ENCODE data around the gene PEX14. TPM values are rescaled to one million over a fixed set of nuclear protein-coding genes. Genes with fewer than 3 reads are reported as not detected.

Gene PEX14
- total RNA-seq, 6 experiments from 2014 or later = 23.1 to 28.4 (median 26.0) TPM

GRCh38 chr1:10626791-10627410 is 152.2 kb downstream of the PEX14 start:
- Mint-ChIP-seq H3K27ac (no peak overlapping the region), H3K4me1 (ENCODE audit: low read depth) (no peaks in the 10 kb centered on the region), H3K4me3 (no peak overlapping the region), H3K9me3 (no peaks in the 10 kb centered on the region), H3K36me3 (ENCODE audit: low read depth) (no peaks in the 10 kb centered on the region), H3K27me3 (ENCODE audit: insufficient read depth) (no peaks in the 10 kb centered on the region; the same call in none of the 2 replicates)
- TF ChIP-seq CTCF (IDR thresholded peaks at IDR 0.05) = no peak
- no peak for DNase-seq

- no peak for DNase-seq
- H3K27ac Mint-ChIP-seq = no peak overlapping the region
Measured at GRCh38 chr1:10628685-10629084, 153.9 kb downstream of the PEX14 start.

GRCh38 chr1:10629091-10629815 is 154.5 kb downstream of the PEX14 start:
- H3K4me1 Mint-ChIP-seq (ENCODE audit: low read depth) = no peaks in the 10 kb centered on the region
- H3K27me3 Mint-ChIP-seq (ENCODE audit: insufficient read depth) = no peaks in the 10 kb centered on the region; the same call in none of the 2 replicates
- no peak overlapping the region for H3K27ac Mint-ChIP-seq
- H3K36me3 Mint-ChIP-seq (ENCODE audit: low read depth) = no peaks in the 10 kb centered on the region
- TF ChIP-seq CTCF (IDR thresholded peaks at IDR 0.05) = no peak
- no peak for DNase-seq
- no peak overlapping the region for H3K4me3 Mint-ChIP-seq
- H3K9me3 Mint-ChIP-seq = no peaks in the 10 kb centered on the region

More at GRCh38 chr1:10628685-10629084, 153.9 kb downstream of the PEX14 start:
- Mint-ChIP-seq H3K4me3 (no peak overlapping the region), H3K36me3 (ENCODE audit: low read depth) (no peaks in the 10 kb centered on the region), H3K9me3 (no peaks in the 10 kb centered on the region), H3K4me1 (ENCODE audit: low read depth) (no peaks in the 10 kb centered on the region), H3K27me3 (ENCODE audit: insufficient read depth) (no peaks in the 10 kb centered on the region; the same call in none of the 2 replicates)
- TF ChIP-seq CTCF (IDR thresholded peaks at IDR 0.05) = no peak

GRCh38 chr1:10629816-10630571 is 155.2 kb downstream of the PEX14 start:
- H3K36me3 Mint-ChIP-seq (ENCODE audit: low read depth) = no peaks in the 10 kb centered on the region
- H3K27ac Mint-ChIP-seq = no peak overlapping the region
- no peaks in the 10 kb centered on the region for H3K4me1 Mint-ChIP-seq (ENCODE audit: low read depth)
- DNase-seq = no peak
- H3K4me3 Mint-ChIP-seq = no peak overlapping the region
- H3K9me3 Mint-ChIP-seq = no peaks in the 10 kb centered on the region
- H3K27me3 Mint-ChIP-seq (ENCODE audit: insufficient read depth) = no peaks in the 10 kb centered on the region; the same call in none of the 2 replicates
- TF ChIP-seq CTCF (IDR thresholded peaks at IDR 0.05) = peak; percentile 44

GRCh38 chr1:10630661-10631120 is 155.9 kb downstream of the PEX14 start:
- H3K27ac Mint-ChIP-seq = no peak overlapping the region
- no peaks in the 10 kb centered on the region for H3K4me1 Mint-ChIP-seq (ENCODE audit: low read depth)
- no peaks in the 10 kb centered on the region; the same call in none of the 2 replicates for H3K27me3 Mint-ChIP-seq (ENCODE audit: insufficient read depth)
- no peaks in the 10 kb centered on the region for H3K36me3 Mint-ChIP-seq (ENCODE audit: low read depth)
- H3K4me3 Mint-ChIP-seq = no peak overlapping the region
- TF ChIP-seq CTCF (IDR thresholded peaks at IDR 0.05) = no peak
- no peak for DNase-seq
- no peaks in the 10 kb centered on the region for H3K9me3 Mint-ChIP-seq

Data from HFFc6 (cell line).